IMR-90 (cell line): Measurements from ENCODE around the gene MPZL1.

Experiments used
- BHLHE40 ChIP-seq: fragments of 150-350 bp; IDR thresholded peaks from 2 replicates; pipeline ENCODE4 v1.6.1; 2016; ENCODE audit warnings: mild to moderate bottlenecking, low read depth, low read length
- CHD1 ChIP-seq: IDR thresholded peaks from 2 replicates; pipeline ENCODE4 v1.6.1; 2012; ENCODE audit warnings: low read depth, low read length, improper control_type of control experiment
- MAFK ChIP-seq: IDR thresholded peaks from 2 replicates; pipeline ENCODE4 v1.6.1; 2012; ENCODE audit warnings: low read depth, low read length, improper control_type of control experiment
- POLR2A ChIP-seq: IDR thresholded peaks from 2 replicates; pipeline ENCODE4 v1.6.1; 2012; ENCODE audit warnings: mild to moderate bottlenecking, low read depth, low read length
- RCOR1 ChIP-seq: IDR thresholded peaks from 2 replicates; pipeline ENCODE4 v1.6.1; 2012; ENCODE audit warnings: mild to moderate bottlenecking, low read length, improper control_type of control experiment; ENCODE audit not compliant: insufficient replicate concordance
- TF ChIP-seq, protein P1 (sequence below): conservative IDR thresholded peaks from 2 replicates; pipeline ENCODE4 v1.5.1; 2012; ENCODE audit warnings: mild to moderate bottlenecking, low read depth, low read length, improper control_type of control experiment

GRCh38 chr1:167683226-167683625, 38.6 kb upstream of the MPZL1 start:
- TF ChIP-seq, protein P1, sequence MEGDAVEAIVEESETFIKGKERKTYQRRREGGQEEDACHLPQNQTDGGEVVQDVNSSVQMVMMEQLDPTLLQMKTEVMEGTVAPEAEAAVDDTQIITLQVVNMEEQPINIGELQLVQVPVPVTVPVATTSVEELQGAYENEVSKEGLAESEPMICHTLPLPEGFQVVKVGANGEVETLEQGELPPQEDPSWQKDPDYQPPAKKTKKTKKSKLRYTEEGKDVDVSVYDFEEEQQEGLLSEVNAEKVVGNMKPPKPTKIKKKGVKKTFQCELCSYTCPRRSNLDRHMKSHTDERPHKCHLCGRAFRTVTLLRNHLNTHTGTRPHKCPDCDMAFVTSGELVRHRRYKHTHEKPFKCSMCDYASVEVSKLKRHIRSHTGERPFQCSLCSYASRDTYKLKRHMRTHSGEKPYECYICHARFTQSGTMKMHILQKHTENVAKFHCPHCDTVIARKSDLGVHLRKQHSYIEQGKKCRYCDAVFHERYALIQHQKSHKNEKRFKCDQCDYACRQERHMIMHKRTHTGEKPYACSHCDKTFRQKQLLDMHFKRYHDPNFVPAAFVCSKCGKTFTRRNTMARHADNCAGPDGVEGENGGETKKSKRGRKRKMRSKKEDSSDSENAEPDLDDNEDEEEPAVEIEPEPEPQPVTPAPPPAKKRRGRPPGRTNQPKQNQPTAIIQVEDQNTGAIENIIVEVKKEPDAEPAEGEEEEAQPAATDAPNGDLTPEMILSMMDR: no peak
- no peak for TF ChIP-seq POLR2A
- no peak for TF ChIP-seq BHLHE40
- TF ChIP-seq RCOR1: no peak
- no peak for TF ChIP-seq CHD1
- TF ChIP-seq MAFK: no peak
